GM11168 (cell line): Measurements from ENCODE around the gene RPS2.

Experiments used
- in situ Hi-C: fragments of 300-500 bp; cut with MboI; formaldehyde crosslinking; loops from one replicate; pipeline ENCODE4 v1.12.0; 2022; ENCODE audit warnings: low sequenced_read_pairs; ENCODE audit not compliant: unreplicated experiment

RPS2 gene

DNA sequence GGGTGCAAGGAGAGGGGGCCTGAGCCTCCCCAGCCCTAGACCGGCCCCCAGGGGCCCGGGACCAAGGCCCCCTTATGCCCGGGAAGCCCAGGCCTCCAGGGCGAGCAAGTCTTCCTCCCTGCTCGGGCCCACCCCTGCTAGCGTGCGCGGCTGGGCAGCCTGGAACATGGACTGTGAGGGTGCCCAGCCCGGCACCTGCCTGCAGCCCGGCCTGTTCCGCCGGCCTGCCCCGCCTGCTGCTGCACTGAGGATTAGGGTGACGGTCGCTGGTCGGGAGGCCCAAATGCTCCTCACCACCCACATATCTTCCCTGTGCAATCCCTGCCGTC lies 52.4 kb downstream of the RPS2 start:
- in situ Hi-C loops: no loop called here
